Coronary artery (tissue), 2 donors: Measurements from ENCODE around the gene MST1R.
A peak's percentile ranks its signal among the peaks of the same experiment; 100 is the strongest.
"Not testable (repeated sequence)": the region's sequence is repeated elsewhere in the genome, so short reads cannot be mapped to it uniquely, and the experiment has no call there.

Source experiments
- DNase-seq: peaks from one replicate; pipeline ENCODE4 v3.0.0-alpha.2; 2017; ENCODE audit warnings: low spot score
- H3K27ac ChIP-seq, 2 donors: fragments of 200-600 bp; sonication (generic); one replicate each; pipeline ENCODE4 v1.5.1; 2016 to 2019
- H3K4me3 ChIP-seq: fragments of 200-600 bp; sonication (generic); 2 replicates; pipeline ENCODE4 v1.5.1; 2016; ENCODE audit warnings: mild to moderate bottlenecking, moderate library complexity
- CTCF ChIP-seq: fragments of 200-600 bp; sonication (generic); IDR thresholded peaks from one replicate; pipeline ENCODE4 v1.5.1; 2019; ENCODE audit warnings: antibody characterized with exemption

Gene MST1R

GRCh38 chr3:49911124-49911420 is 7.4 kb upstream of the MST1R start:
- no peak for DNase-seq
- Histone ChIP-seq H3K4me3 (no peak overlapping the region), H3K27ac (no peak overlapping the region)
- TF ChIP-seq CTCF, result no peak

- Histone ChIP-seq H3K27ac (no peak overlapping the region), H3K4me3 (no peak overlapping the region)
- no peak for TF ChIP-seq CTCF
- DNase-seq, result no peak
Observed at GRCh38 chr3:49910409-49911123, 6.9 kb upstream of the MST1R start.

- TF ChIP-seq CTCF, result no peak
- no peak for DNase-seq
- Histone ChIP-seq H3K27ac (no peak overlapping the region), H3K4me3 (no peak overlapping the region)
Observed at GRCh38 chr3:49908373-49909199, 4.9 kb upstream of the MST1R start.

GRCh38 chr3:49906073-49906743 is 2.5 kb upstream of the MST1R start:
- TF ChIP-seq CTCF, result peak; percentile 69
- Histone ChIP-seq H3K4me3 (peak overlapping the region; percentile 66), H3K27ac (peak overlapping the region in 1 of 2 donors; percentile 76)
- no peak for DNase-seq

GRCh38 chr3:49904448-49904847 is 775 bp upstream of the MST1R start:
- H3K27ac ChIP-seq, H3K4me3 ChIP-seq, DNase-seq: not testable (repeated sequence)

- Histone ChIP-seq H3K4me3 (peak overlapping the region; percentile 66), H3K27ac (no peak overlapping the region)
- TF ChIP-seq CTCF, result no peak
- DNase-seq, result no peak
Observed at GRCh38 chr3:49902511-49903345, 945 bp downstream of the MST1R start.
